Fibroblast of mammary gland (primary cell): ENCODE results near the gene SPIRE1.

Source experiments
- DNase-seq: peaks from one replicate; pipeline ENCODE4 v3.0.0-alpha.2; 2010; ENCODE audit warnings: low read depth
- H3K4me3 ChIP-seq: 2 replicates; pipeline ENCODE4 v1.5.1; 2011; ENCODE audit warnings: low read depth, mild to moderate bottlenecking, low read length, moderate library complexity; ENCODE audit not compliant: control insufficient read depth
- TF ChIP-seq, protein P1 (sequence below): conservative IDR thresholded peaks from 2 replicates; pipeline ENCODE4 v1.5.1; 2011; ENCODE audit warnings: low read depth, low read length, inconsistent platforms; ENCODE audit not compliant: control insufficient read depth, insufficient read depth

SPIRE1 gene

DNA sequence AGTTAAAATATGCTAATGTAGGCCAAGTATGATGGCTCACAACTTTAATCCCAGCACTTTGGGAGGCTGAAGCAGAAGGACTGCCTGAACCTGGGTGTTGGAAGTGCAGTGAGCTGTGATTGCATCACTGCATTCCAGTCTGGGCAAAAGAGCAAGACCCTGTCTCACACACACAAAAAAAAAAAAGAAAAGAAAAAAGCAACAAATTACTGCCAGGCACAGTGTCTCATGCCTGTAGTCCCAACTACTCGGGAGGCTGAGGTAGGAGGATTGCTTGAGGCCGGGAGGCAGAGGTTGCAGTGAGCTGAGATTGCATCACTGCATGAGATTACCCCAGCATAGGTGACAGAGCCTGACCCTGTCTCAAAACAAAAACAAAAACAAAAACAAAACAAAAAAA is 139.6 kb downstream of the SPIRE1 start:
- TF ChIP-seq, protein P1, sequence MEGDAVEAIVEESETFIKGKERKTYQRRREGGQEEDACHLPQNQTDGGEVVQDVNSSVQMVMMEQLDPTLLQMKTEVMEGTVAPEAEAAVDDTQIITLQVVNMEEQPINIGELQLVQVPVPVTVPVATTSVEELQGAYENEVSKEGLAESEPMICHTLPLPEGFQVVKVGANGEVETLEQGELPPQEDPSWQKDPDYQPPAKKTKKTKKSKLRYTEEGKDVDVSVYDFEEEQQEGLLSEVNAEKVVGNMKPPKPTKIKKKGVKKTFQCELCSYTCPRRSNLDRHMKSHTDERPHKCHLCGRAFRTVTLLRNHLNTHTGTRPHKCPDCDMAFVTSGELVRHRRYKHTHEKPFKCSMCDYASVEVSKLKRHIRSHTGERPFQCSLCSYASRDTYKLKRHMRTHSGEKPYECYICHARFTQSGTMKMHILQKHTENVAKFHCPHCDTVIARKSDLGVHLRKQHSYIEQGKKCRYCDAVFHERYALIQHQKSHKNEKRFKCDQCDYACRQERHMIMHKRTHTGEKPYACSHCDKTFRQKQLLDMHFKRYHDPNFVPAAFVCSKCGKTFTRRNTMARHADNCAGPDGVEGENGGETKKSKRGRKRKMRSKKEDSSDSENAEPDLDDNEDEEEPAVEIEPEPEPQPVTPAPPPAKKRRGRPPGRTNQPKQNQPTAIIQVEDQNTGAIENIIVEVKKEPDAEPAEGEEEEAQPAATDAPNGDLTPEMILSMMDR: no peak
- no peak overlapping the region for H3K4me3 ChIP-seq
- peak; percentile 25 for DNase-seq

DNA sequence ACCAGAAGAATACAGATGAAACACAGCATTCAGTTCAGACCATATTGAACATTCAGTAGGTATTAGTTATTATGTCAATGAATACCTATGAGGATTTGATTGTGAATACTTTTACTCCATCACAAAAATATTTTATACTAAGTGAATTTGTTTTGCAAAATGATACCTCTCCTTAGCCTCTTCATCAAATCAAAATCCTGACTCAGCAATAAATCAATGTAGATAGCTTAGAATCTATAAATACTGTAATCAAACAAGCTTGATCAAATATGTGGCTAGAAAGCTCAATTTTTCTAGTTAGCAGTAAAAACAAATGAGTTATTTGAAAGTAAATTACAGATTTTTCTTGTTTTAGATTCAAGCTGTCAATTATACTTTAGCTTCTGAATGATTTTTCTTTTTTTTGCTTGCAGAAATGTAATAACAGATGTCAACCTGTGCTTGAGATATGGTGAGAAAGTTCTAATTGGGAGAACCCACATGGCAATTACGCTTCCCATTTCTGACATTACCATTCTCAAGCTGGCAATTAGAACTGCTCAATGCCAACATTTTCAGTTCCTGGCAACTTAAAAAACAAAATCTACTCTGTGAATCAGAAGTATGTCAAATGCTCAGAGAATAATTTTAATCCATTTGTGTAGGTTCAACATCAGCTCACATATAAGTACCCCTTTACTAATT is 140.6 kb downstream of the SPIRE1 start:
- no peak overlapping the region for H3K4me3 ChIP-seq
- TF ChIP-seq, protein P1: no peak

DNA sequence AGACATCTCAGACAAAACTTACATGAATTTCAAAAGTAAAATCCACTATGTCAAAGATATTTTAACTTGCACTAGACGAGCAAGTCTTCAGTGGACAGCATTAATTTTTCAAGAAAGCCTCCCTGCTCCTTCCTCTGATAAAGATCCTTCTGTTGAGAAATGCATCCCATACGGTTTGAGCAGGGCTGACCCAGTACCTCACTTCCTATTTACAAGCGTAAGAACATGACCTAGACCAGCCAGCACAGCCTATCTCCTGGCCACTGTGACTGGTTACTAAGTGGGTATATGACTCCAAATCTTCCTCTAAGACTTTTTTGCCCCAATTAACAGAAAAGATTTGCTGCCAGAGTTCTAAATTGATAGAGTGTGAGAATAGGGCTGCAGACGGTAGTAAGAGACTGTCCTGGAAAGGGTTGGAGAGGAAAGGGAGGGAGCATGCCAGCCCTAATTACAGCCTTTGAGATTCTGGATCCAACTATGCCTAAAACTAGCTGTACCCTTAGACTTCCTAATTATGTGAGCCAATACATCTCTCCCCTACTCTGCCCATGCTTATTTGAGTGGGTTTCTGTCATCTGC is 141.8 kb downstream of the SPIRE1 start:
- TF ChIP-seq, protein P1: no peak
- peak; percentile 26 for DNase-seq
- H3K4me3 ChIP-seq: no peak overlapping the region

More for the DNA sequence above, 140.6 kb downstream of the SPIRE1 start:
- no peak for DNase-seq

- no peak for DNase-seq
- TF ChIP-seq, protein P1: no peak
- no peak overlapping the region for H3K4me3 ChIP-seq
These were observed 142.4 kb downstream of the SPIRE1 start for GRCh38 chr18:12515550-12515949.

DNA sequence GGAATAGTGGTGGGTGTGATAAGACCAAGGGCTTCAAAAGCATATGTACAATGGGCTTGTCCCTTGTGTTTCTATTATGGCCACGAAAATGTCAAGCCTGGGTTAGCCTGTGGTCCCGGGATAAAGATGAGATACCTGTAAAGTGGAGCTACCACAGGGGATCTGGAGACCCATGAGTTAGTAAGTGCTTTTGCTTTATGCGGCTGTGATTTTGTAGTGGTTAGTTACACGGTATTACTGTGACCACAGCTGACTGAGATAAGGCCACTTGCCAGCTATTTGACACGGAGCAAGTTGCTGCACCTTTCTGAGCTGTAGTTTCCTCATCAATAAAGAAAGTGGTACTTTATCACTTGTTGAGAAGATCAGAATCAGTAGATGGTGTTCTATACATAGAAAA is 150.9 kb downstream of the SPIRE1 start:
- DNase-seq: no peak
- TF ChIP-seq, protein P1: no peak
- no peak overlapping the region for H3K4me3 ChIP-seq

GRCh38 chr18:12500986-12501385 is 156.9 kb downstream of the SPIRE1 start:
- TF ChIP-seq, protein P1: no peak
- H3K4me3 ChIP-seq: no peak overlapping the region
- DNase-seq: no peak
